C4-2B (cell line): Measurements from ENCODE around the gene SEMA3A.

Source experiments
- ZFX ChIP-seq: fragments of 450-650 bp; IDR thresholded peaks from 2 replicates; pipeline ENCODE4 v1.6.1; 2017
- TF ChIP-seq, protein P1 (sequence below): fragments of 450-650 bp; conservative IDR thresholded peaks from 2 replicates; pipeline ENCODE4 v1.5.1; 2017; ENCODE audit warnings: mild to moderate bottlenecking

DNA sequence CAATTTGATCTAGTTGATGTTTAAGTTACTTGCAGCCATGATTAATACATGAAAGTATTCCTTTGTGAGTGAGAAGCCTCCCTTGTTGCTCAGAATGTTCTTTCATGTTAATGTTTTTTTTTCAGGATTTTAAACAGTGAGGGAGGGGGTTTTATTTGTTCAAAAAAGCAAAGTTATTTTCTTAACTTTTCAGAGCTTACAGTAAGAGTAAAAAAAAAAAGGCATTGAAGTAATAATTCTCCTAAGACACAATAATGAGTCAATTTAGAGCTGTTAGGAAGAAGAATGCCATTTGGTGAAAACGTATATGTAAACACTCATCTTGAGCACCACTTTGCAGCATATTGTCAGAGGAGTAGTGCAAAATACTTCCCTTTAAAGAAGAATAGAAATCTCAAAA is 105.8 kb downstream of the SEMA3A start:
- TF ChIP-seq, protein P1, sequence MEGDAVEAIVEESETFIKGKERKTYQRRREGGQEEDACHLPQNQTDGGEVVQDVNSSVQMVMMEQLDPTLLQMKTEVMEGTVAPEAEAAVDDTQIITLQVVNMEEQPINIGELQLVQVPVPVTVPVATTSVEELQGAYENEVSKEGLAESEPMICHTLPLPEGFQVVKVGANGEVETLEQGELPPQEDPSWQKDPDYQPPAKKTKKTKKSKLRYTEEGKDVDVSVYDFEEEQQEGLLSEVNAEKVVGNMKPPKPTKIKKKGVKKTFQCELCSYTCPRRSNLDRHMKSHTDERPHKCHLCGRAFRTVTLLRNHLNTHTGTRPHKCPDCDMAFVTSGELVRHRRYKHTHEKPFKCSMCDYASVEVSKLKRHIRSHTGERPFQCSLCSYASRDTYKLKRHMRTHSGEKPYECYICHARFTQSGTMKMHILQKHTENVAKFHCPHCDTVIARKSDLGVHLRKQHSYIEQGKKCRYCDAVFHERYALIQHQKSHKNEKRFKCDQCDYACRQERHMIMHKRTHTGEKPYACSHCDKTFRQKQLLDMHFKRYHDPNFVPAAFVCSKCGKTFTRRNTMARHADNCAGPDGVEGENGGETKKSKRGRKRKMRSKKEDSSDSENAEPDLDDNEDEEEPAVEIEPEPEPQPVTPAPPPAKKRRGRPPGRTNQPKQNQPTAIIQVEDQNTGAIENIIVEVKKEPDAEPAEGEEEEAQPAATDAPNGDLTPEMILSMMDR = no peak
- TF ChIP-seq ZFX = no peak
